PC-9 (cell line): ENCODE data around the gene FOXP2.

Experiments used
- EZH2 ChIP-seq: fragments of 200-600 bp; sonication (generic); IDR thresholded peaks from 2 replicates; pipeline ENCODE4 v1.8.0; 2017; ENCODE audit warnings: antibody characterized with exemption, low read depth
- TF ChIP-seq, protein P1 (sequence below): fragments of 200-600 bp; sonication (generic); conservative IDR thresholded peaks from 2 replicates; pipeline ENCODE4 v1.6.1; 2017; ENCODE audit warnings: mixed run types, antibody characterized with exemption, mild to moderate bottlenecking, moderate library complexity

DNA sequence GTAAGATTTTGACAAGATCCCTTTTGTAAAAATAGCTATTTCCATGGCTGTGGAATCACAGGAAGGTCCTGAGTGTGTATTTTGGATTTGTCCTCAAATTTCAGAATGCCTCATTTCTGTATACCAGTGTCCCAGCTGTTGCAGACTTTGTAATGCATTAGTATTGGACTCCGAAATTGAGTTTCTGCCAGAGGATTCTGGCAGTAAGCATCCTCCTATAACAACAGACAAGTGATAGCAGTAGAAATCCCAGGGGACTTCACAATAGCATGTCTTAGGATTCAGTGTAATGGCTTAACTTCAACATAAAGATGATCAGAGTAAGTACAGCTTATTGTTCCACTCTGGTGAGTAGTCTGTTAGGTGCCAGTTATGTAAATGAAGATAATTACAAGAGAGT lies 104.6 kb downstream of the FOXP2 start:
- TF ChIP-seq, protein P1, sequence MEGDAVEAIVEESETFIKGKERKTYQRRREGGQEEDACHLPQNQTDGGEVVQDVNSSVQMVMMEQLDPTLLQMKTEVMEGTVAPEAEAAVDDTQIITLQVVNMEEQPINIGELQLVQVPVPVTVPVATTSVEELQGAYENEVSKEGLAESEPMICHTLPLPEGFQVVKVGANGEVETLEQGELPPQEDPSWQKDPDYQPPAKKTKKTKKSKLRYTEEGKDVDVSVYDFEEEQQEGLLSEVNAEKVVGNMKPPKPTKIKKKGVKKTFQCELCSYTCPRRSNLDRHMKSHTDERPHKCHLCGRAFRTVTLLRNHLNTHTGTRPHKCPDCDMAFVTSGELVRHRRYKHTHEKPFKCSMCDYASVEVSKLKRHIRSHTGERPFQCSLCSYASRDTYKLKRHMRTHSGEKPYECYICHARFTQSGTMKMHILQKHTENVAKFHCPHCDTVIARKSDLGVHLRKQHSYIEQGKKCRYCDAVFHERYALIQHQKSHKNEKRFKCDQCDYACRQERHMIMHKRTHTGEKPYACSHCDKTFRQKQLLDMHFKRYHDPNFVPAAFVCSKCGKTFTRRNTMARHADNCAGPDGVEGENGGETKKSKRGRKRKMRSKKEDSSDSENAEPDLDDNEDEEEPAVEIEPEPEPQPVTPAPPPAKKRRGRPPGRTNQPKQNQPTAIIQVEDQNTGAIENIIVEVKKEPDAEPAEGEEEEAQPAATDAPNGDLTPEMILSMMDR = no peak
- TF ChIP-seq EZH2 = no peak
